GM06990 (cell line): ENCODE measurements around the gene CYP1A2.
"Not testable (repeated sequence)": the region's sequence is repeated elsewhere in the genome, so short reads cannot be mapped to it uniquely, and the experiment has no call there.

Experiments
- DNase-seq: peaks from one replicate; pipeline ENCODE4 v3.0.0-alpha.2; 2011; ENCODE audit not compliant: insufficient read length; ENCODE audit errors: extremely low read depth
- H3K27me3 ChIP-seq: replicated peaks from 2 replicates; pipeline ENCODE4 v1.6.0; 2011; ENCODE audit warnings: low read length; ENCODE audit not compliant: control insufficient read depth, insufficient read depth
- H3K36me3 ChIP-seq: 2 replicates; pipeline ENCODE4 v1.5.1; 2011; ENCODE audit warnings: low read length; ENCODE audit not compliant: control insufficient read depth, insufficient read depth
- H3K4me3 ChIP-seq: replicated peaks from 2 replicates; pipeline ENCODE4 v1.5.1; 2011; ENCODE audit warnings: low read depth, mild to moderate bottlenecking, control low read depth, low read length
- TF ChIP-seq, protein P1 (sequence below): IDR thresholded peaks from 2 replicates; pipeline ENCODE4 v1.5.1; 2011; ENCODE audit warnings: low read length, control low read depth, mild to moderate bottlenecking, inconsistent platforms; ENCODE audit not compliant: insufficient read depth, poor library complexity, severe bottlenecking

The CYP1A2 gene

DNA sequence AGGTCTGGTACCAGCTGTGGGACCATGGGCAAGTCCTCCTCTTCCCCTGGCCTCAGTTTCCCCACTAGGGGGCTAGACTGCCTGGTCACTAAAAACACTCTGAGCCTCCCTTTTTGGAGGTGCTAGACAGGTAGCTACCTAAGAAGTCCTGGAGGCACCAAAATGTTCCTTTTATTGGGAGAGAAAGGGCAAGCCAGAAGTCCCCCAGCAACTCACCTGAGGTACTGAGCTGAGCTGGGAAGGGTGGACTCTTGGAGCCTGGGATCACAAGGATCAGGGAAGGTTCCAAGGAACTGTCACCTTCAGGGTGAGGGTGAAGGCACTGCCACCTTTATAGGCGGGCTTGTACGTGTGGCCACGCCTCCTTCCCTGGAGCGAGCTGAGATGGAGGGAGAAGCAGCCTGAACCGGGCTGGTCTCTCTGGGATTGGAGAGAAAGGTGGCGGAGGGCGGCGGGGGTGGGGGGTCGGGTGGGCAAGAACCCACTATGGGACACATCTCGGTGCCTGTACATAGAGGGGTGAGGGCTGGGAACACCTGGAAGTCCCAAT, 23.3 kb upstream of the CYP1A2 start, which contains the start of gene CYP1A1:
TSS of gene CYP1A1 (minus strand) at position 304 of the 550 bp plus-strand sequence. CDS start 2,431 bp downstream, outside the sequence.
- Histone ChIP-seq H3K36me3 (no peaks in the 10 kb centered on the region), H3K4me3 (peak within 1 kb of the TSS; percentile 67), H3K27me3 (no peaks in the 10 kb centered on the region)
- TF ChIP-seq, protein P1, sequence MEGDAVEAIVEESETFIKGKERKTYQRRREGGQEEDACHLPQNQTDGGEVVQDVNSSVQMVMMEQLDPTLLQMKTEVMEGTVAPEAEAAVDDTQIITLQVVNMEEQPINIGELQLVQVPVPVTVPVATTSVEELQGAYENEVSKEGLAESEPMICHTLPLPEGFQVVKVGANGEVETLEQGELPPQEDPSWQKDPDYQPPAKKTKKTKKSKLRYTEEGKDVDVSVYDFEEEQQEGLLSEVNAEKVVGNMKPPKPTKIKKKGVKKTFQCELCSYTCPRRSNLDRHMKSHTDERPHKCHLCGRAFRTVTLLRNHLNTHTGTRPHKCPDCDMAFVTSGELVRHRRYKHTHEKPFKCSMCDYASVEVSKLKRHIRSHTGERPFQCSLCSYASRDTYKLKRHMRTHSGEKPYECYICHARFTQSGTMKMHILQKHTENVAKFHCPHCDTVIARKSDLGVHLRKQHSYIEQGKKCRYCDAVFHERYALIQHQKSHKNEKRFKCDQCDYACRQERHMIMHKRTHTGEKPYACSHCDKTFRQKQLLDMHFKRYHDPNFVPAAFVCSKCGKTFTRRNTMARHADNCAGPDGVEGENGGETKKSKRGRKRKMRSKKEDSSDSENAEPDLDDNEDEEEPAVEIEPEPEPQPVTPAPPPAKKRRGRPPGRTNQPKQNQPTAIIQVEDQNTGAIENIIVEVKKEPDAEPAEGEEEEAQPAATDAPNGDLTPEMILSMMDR = no peak
- no peak for DNase-seq

DNA sequence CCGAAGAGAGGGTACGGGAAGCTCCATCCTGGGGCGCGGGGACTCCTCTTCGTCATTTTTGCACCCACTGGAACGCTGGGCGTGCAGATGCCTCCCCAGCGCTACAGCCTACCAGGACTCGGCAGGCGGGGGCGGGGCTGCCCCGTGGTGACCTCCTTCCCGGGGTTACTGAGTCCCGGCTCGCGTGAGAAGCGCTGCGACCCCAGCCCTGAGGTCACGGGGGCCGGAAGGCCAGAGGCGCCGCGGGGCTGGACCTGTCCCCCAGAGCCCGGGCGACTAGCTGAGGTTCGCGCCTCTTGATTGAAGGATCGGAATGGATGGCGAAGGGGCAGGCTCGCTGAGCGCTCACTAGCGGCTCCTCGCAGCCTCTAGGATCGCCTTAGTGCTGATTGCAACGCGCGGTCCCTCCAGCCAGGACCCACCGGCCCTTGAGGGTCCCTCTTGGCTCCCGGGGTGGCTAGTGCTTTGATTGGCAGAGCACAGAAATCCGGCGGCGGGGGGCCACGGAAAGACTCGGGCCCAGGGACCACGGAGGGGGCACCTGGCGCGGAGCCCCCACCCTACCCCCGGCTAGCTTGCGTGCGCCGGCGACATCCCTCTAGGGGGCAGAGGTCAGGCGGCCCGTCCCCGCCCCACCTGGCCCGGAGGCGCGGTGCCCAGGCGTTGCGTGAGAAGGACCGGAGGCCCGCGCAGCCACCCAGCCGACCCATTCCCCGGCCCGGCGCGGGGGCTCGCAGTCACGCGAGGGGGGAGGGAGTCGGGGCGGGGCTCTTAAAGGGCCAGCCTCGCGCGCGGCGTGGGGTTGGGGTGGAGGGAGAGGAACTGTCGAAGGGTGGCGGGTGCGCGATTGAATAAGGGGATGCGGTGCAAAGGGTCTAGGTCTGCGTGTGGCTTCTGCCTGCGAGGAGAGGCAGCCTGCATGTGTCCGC, 22.5 kb upstream of the CYP1A2 start:
- Histone ChIP-seq H3K4me3 (peak overlapping the region; percentile 67), H3K27me3 (no peaks in the 10 kb centered on the region), H3K36me3 (no peaks in the 10 kb centered on the region)
- peak; percentile 64 for DNase-seq
- TF ChIP-seq, protein P1 = no peak

DNA sequence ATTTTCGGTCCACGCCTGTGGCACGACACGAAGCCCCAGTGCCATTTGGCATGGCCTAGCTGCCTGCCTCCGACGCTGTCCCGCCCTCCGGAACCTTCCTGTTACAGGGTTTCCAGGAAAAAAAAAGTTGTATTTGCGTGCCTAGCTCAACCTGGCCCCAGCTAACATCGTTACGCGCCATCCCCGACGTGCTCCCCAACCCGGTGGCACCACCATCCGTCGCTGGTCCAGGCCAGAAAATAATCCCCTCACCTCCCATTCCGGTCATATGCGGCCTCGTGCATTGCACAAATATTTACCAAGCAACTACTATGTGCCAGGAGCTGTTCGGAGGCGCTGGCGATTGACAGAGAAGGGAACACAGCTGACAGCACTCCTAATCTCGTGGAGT, 21.9 kb upstream of the CYP1A2 start:
- DNase-seq = no peak
- Histone ChIP-seq H3K36me3 (no peaks in the 10 kb centered on the region), H3K27me3 (no peaks in the 10 kb centered on the region), H3K4me3 (peak overlapping the region; percentile 67)
- TF ChIP-seq, protein P1 = no peak

DNA sequence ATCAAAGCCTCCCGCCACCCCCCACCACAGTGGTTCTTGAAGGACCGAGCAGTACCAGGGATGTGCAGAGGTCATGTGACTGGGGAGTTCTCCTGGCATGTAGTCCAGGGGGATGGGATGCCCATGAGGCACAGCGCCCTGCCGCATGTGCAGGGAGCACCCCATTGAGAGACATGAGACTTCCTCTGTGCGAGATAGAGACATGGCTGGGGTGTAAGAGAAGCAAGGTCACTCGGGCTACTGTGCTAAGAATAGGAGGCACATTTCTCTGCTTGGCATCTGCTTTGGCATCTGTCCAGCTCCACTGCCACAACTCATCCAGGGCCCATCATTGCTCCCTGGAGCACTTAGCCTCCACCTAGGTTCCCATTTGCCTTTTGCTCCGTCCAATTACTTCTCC, 20.9 kb upstream of the CYP1A2 start:
- no peak for DNase-seq
- H3K27me3 ChIP-seq = no peaks in the 10 kb centered on the region
- no peaks in the 10 kb centered on the region for H3K36me3 ChIP-seq
- TF ChIP-seq, protein P1 = no peak
- no peak overlapping the region for H3K4me3 ChIP-seq

DNA sequence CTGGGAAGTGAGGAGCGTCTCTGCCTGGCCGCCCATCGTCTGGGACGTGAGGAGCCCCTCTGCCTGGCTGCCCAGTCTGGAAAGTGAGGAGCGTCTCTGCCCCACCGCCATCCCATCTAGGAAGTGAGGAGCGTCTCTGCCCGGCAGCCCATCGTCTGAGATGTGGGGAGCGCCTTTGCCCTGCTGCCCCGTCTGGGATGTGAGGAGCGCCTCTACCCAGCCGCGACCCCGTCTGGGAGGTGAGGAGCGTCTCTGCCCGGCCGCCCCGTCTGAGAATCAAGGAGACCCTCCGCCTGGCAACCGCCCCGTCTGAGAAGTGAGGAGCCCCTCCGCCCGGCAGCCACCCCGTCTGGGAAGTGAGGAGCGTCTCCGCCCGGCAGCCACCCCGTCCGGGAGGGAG, 19.9 kb upstream of the CYP1A2 start:
- not testable (repeated sequence) for H3K27me3 ChIP-seq, H3K4me3 ChIP-seq, H3K36me3 ChIP-seq, DNase-seq

DNA sequence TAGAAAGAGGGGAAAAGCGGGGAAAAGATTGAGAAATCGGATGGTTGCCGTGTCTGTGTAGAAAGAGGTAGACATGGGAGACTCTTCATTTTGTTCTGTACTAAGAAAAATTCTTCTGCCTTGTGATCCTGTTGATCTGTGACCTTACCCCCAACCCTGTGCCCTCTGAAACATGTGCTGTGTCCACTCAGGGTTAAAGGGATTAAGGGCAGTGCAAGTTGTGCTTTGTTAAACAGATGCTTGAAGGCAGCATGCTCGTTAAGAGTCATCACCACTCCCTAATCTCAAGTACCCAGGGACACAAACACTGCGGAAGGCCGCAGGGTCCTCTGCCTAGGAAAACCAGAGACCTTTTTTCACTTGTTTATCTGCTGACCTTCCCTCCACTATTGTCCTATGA, 19.3 kb upstream of the CYP1A2 start:
- not testable (repeated sequence) for H3K36me3 ChIP-seq, DNase-seq, H3K4me3 ChIP-seq, H3K27me3 ChIP-seq
